D721Med (cell line): ENCODE results near the gene VAC14.

Experiments used
- DNase-seq: peaks from one replicate; pipeline ENCODE4 v3.0.0; 2011; ENCODE audit warnings: low spot score; ENCODE audit not compliant: insufficient read length
- FAIRE-seq: peaks from 2 replicates; lab custom pipeline; 2011; peaks lifted over from hg19 to GRCh38; lab: Jason Lieb, UNC
- TF ChIP-seq, protein P1 (sequence below): IDR thresholded peaks from 2 replicates; pipeline ENCODE4 v1.5.1; 2012; ENCODE audit warnings: mild to moderate bottlenecking, control low read depth; ENCODE audit not compliant: insufficient read depth; ENCODE audit errors: missing control alignments

The VAC14 gene

DNA sequence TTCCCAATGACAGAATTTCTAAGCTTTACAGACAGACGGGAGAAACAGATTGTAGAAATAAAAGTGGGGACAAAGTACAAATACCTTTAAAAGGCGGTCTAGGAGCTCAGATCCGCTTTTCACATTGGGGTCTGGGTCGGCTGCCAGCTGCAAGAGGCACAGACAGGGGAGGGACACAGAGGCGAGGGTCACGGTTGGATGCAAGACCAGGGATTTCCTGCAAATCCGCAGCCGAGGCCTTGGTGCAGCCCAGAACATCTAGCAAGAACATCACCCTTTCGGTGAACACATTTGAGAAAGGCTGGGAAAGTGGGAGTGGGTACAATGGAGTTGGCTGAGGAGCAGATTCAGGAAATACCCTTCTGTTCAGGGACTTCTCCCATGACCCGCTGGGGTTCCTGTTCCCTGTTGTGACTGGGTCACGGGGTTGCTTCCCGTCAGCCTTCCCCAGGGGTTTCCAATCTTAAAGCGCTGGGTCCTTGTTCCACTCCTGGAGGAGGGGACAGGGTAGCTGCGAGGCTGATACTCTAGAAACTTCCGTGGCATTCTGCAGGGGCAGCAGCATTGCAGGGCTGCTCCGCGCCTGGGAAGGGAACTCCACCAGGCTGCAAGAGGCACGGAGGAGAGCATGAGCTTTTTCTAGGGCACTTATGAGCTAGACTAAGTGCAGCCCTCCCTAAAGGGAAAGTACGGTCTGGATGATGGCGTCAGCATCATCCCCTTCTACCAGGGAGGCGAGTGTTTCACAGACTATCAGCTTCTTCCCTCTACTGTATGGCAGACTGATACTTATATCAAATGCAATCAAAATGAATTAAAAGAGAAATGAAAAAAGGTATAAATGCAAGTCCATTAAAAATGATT, 16.0 kb downstream of the VAC14 start:
- TF ChIP-seq, protein P1, sequence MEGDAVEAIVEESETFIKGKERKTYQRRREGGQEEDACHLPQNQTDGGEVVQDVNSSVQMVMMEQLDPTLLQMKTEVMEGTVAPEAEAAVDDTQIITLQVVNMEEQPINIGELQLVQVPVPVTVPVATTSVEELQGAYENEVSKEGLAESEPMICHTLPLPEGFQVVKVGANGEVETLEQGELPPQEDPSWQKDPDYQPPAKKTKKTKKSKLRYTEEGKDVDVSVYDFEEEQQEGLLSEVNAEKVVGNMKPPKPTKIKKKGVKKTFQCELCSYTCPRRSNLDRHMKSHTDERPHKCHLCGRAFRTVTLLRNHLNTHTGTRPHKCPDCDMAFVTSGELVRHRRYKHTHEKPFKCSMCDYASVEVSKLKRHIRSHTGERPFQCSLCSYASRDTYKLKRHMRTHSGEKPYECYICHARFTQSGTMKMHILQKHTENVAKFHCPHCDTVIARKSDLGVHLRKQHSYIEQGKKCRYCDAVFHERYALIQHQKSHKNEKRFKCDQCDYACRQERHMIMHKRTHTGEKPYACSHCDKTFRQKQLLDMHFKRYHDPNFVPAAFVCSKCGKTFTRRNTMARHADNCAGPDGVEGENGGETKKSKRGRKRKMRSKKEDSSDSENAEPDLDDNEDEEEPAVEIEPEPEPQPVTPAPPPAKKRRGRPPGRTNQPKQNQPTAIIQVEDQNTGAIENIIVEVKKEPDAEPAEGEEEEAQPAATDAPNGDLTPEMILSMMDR = no peak
- FAIRE-seq = no peak

DNA sequence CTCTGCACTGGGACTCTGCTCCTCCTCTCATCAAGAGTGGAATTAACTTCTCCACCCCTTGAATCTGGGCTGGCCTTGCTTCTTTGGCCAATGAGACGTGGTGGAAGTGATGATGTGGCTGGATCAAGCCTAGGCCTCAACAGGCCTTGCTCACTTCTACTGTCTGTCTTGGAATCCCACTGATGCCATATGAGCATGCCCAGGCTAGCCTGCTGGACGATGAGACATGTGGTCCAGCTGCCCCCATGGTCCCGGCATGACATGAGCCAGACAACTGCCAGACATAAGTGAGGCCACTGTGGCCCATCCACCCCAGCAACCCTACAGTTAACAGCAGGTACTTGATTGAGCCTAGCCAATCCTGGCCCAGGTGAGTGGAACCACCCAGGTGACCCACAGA, 18.7 kb downstream of the VAC14 start:
- no peak for DNase-seq
- TF ChIP-seq, protein P1 = no peak
- FAIRE-seq = no peak

More for the DNA sequence above, 16.0 kb downstream of the VAC14 start:
- DNase-seq = no peak

DNA sequence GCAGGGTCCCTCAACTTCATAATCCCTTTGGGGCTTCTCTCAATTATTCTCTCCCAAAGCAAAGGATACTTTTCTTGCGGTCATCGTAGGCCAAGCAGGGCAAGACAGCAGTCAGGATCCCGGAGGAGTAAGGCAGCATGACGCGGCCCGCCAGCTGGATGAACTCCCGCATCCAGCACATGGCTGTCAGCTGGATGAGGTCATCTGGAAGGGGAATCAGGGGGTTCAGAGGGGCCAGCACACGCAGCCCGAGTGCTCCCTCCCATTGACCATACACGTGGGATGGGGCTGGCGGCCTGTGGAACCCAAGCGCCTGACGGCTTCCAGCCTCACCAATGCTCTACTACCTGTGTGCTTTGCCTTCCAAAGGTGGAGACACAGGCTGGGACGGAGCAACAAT, 19.2 kb downstream of the VAC14 start:
- TF ChIP-seq, protein P1 = no peak
- DNase-seq = no peak
- FAIRE-seq = no peak

GRCh38 chr16:70780546-70780945, 20.4 kb downstream of the VAC14 start:
- TF ChIP-seq, protein P1 = no peak
- FAIRE-seq = no peak

GRCh38 chr16:70779361-70779760, 21.6 kb downstream of the VAC14 start:
- FAIRE-seq (no peak), DNase-seq (no peak)
- TF ChIP-seq, protein P1 = no peak

More at GRCh38 chr16:70780546-70780945, 20.4 kb downstream of the VAC14 start:
- DNase-seq = no peak

- DNase-seq (no peak), FAIRE-seq (no peak)
Observed at GRCh38 chr16:70778901-70779309, 22.1 kb downstream of the VAC14 start.

More at GRCh38 chr16:70778901-70779309, 22.1 kb downstream of the VAC14 start:
- TF ChIP-seq, protein P1 = no peak
